Gastroesophageal sphincter (tissue), 3 donors: Measurements from ENCODE around the gene NSRP1.

Experiments used
- CTCF ChIP-seq, 4 experiments: fragments of 200-600 bp in 2 of 4; fragments of 450-650 bp in 2 of 4; sonication (generic) in 1 of 4; IDR thresholded peaks; one replicate each; pipeline ENCODE4 v1.5.1; 2017 to 2019; ENCODE audit warnings: antibody characterized with exemption in 4 of 4, mild to moderate bottlenecking in 2 of 4, moderate library complexity in 2 of 4
- EP300 ChIP-seq: sonication (generic); formaldehyde crosslinking; IDR thresholded peaks from one replicate; pipeline ENCODE4 v1.6.1; 2017; ENCODE audit warnings: antibody characterized with exemption, mild to moderate bottlenecking
- POLR2AphosphoS5 ChIP-seq: sonication (generic); formaldehyde crosslinking; IDR thresholded peaks from one replicate; pipeline ENCODE4 v1.6.1; 2017; ENCODE audit warnings: antibody characterized with exemption

DNA sequence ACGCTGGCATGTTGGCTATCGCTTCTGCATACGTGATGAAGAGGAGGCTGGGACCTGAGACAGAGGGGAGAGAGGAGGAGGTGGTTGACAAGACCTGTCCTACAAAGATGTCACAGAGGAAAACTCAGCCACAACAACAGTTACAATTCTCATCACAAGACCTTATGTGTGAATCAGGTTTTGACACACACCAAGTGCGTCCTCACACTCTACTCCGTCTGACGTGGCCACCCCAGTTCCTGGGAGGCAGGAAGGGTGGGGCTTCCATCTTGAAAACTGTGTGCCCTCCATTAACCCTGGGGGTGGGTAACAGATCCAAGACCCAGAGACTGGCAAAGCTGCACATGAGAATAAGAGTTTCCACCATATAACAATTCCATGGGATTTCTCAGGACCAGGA lies 94.8 kb downstream of the NSRP1 start:
- TF ChIP-seq CTCF (IDR thresholded peaks at IDR 0.05): no peak
- no peak for TF ChIP-seq EP300
- no peak for TF ChIP-seq POLR2AphosphoS5
